ENCODE results near the gene ATP2C2.
"Not testable (repeated sequence)": the region's sequence is repeated elsewhere in the genome, so short reads cannot be mapped to it uniquely, and the experiment has no call there.

Gene ATP2C2

GRCh38 chr16:84418056-84418849 is 49.9 kb downstream of the ATP2C2 start:
- TF ChIP-seq, protein P1, sequence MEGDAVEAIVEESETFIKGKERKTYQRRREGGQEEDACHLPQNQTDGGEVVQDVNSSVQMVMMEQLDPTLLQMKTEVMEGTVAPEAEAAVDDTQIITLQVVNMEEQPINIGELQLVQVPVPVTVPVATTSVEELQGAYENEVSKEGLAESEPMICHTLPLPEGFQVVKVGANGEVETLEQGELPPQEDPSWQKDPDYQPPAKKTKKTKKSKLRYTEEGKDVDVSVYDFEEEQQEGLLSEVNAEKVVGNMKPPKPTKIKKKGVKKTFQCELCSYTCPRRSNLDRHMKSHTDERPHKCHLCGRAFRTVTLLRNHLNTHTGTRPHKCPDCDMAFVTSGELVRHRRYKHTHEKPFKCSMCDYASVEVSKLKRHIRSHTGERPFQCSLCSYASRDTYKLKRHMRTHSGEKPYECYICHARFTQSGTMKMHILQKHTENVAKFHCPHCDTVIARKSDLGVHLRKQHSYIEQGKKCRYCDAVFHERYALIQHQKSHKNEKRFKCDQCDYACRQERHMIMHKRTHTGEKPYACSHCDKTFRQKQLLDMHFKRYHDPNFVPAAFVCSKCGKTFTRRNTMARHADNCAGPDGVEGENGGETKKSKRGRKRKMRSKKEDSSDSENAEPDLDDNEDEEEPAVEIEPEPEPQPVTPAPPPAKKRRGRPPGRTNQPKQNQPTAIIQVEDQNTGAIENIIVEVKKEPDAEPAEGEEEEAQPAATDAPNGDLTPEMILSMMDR (IDR thresholded peaks at IDR 0.05; ENCODE audit: low read length): no peak
- TF ChIP-seq EZH2 (IDR thresholded peaks at IDR 0.05; ENCODE audit: borderline replicate concordance, low read length): no peak
- Histone ChIP-seq H3K9me3 (ENCODE audit: low read length) (peaks cover 7% of the 10 kb centered on the region), H3K4me1 (ENCODE audit: insufficient read depth, low read length, severe bottlenecking) (no peaks in the 10 kb centered on the region), H3K79me2 (ENCODE audit: insufficient read depth, low read length) (no peaks in the 10 kb centered on the region), H3K9me2 (ENCODE audit: low read depth, low read length) (no peaks in the 10 kb centered on the region), H3K27ac (ENCODE audit: low read depth, low read length, poor library complexity, severe bottlenecking) (no peak overlapping the region), H2AFZ (ENCODE audit: low read length) (no peak overlapping the region), H3K4me2 (ENCODE audit: low read length) (no peak overlapping the region), H3K36me3 (ENCODE audit: insufficient read depth, low read length) (peaks cover 3% of the 10 kb centered on the region; the same call in 1 of the 2 replicates), H4K20me1 (ENCODE audit: insufficient read depth, low read length) (no peaks in the 10 kb centered on the region), H3F3A (ENCODE audit: insufficient read depth, low read length) (no peaks in the 10 kb centered on the region), H3K9ac (ENCODE audit: low read length) (no peak overlapping the region), H3K4me3 (ENCODE audit: low read depth, low read length, poor library complexity, severe bottlenecking) (no peak overlapping the region), H3K27me3 (ENCODE audit: insufficient read depth, low read length) (peaks cover 3% of the 10 kb centered on the region; the same call in 1 of the 2 replicates)

- Histone ChIP-seq H3K4me1 (ENCODE audit: insufficient read depth, low read length, severe bottlenecking) (no peaks in the 10 kb centered on the region), H3K4me2 (ENCODE audit: low read length) (no peak overlapping the region), H3K36me3 (ENCODE audit: insufficient read depth, low read length) (peaks cover 3% of the 10 kb centered on the region; the same call in 1 of the 2 replicates), H3K9me3 (ENCODE audit: low read length) (peaks cover 8% of the 10 kb centered on the region), H3F3A (ENCODE audit: insufficient read depth, low read length) (no peaks in the 10 kb centered on the region), H3K4me3 (ENCODE audit: low read depth, low read length, poor library complexity, severe bottlenecking) (no peak overlapping the region), H3K79me2 (ENCODE audit: insufficient read depth, low read length) (no peaks in the 10 kb centered on the region), H4K20me1 (ENCODE audit: insufficient read depth, low read length) (no peaks in the 10 kb centered on the region), H3K27ac (ENCODE audit: low read depth, low read length, poor library complexity, severe bottlenecking) (no peak overlapping the region), H3K27me3 (ENCODE audit: insufficient read depth, low read length) (no peaks in the 10 kb centered on the region; the same call in 1 of the 2 replicates), H3K9ac (ENCODE audit: low read length) (no peak overlapping the region), H3K9me2 (ENCODE audit: low read depth, low read length) (no peaks in the 10 kb centered on the region), H2AFZ (ENCODE audit: low read length) (no peak overlapping the region)
- no peak for TF ChIP-seq EZH2 (IDR thresholded peaks at IDR 0.05; ENCODE audit: borderline replicate concordance, low read length)
- TF ChIP-seq, protein P1 (IDR thresholded peaks at IDR 0.05; ENCODE audit: low read length): no peak
These were observed 51.4 kb downstream of the ATP2C2 start for GRCh38 chr16:84419730-84420129.

GRCh38 chr16:84420556-84420955 is 52.2 kb downstream of the ATP2C2 start:
- H3K4me1 ChIP-seq (ENCODE audit: insufficient read depth, low read length, severe bottlenecking); H4K20me1 ChIP-seq (ENCODE audit: insufficient read depth, low read length); H3K36me3 ChIP-seq (ENCODE audit: insufficient read depth, low read length); H3K27ac ChIP-seq (ENCODE audit: low read depth, low read length, poor library complexity, severe bottlenecking); H3K79me2 ChIP-seq (ENCODE audit: insufficient read depth, low read length); H3K9me3 ChIP-seq (ENCODE audit: low read length); H3K9ac ChIP-seq (ENCODE audit: low read length); H3K9me2 ChIP-seq (ENCODE audit: low read depth, low read length); H3K4me2 ChIP-seq (ENCODE audit: low read length); H3K27me3 ChIP-seq (ENCODE audit: insufficient read depth, low read length); H3F3A ChIP-seq (ENCODE audit: insufficient read depth, low read length); H3K4me3 ChIP-seq (ENCODE audit: low read depth, low read length, poor library complexity, severe bottlenecking); H2AFZ ChIP-seq (ENCODE audit: low read length): not testable (repeated sequence)

Data from OCI-LY1 (cell line).